ENCODE results near the gene SCUBE2.

SCUBE2 gene

DNA sequence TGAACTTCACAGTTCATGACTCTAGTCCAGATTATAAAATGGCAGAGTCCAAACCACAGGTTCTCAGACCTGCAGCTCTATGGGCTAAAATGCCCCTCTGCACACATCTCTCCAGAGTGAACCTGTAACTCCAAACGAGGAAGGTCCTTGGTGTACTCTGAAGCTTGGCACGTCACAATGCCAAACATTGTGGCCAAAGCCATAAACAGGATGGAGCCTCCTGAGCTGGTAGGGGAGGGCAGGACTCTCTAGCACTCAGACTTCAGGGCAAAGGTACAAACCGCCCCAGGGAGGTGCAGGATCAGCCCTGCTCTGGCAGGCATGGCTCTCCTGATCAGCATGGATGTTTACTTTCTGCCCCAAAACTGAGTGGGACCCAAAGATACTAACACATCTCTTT, 2.3 kb downstream of the SCUBE2 start:
- H3K4me3 ChIP-seq (ENCODE audit: control insufficient read depth, low read depth, low read length), result no peak overlapping the region
- TF ChIP-seq, protein P1, sequence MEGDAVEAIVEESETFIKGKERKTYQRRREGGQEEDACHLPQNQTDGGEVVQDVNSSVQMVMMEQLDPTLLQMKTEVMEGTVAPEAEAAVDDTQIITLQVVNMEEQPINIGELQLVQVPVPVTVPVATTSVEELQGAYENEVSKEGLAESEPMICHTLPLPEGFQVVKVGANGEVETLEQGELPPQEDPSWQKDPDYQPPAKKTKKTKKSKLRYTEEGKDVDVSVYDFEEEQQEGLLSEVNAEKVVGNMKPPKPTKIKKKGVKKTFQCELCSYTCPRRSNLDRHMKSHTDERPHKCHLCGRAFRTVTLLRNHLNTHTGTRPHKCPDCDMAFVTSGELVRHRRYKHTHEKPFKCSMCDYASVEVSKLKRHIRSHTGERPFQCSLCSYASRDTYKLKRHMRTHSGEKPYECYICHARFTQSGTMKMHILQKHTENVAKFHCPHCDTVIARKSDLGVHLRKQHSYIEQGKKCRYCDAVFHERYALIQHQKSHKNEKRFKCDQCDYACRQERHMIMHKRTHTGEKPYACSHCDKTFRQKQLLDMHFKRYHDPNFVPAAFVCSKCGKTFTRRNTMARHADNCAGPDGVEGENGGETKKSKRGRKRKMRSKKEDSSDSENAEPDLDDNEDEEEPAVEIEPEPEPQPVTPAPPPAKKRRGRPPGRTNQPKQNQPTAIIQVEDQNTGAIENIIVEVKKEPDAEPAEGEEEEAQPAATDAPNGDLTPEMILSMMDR (IDR thresholded peaks at IDR 0.05; ENCODE audit: control insufficient read depth, insufficient read depth, low read depth, low read length, missing control alignments), result no peak
- no peak for DNase-seq (ENCODE audit: low read depth)

GRCh38 chr11:9082575-9082974, 8.8 kb downstream of the SCUBE2 start:
- H3K4me3 ChIP-seq (ENCODE audit: control insufficient read depth, low read depth, low read length), result no peak overlapping the region
- no peak for DNase-seq (ENCODE audit: low read depth)
- TF ChIP-seq, protein P1 (IDR thresholded peaks at IDR 0.05; ENCODE audit: control insufficient read depth, insufficient read depth, low read depth, low read length, missing control alignments), result no peak

GRCh38 chr11:9081153-9081552, 10.2 kb downstream of the SCUBE2 start:
- DNase-seq (ENCODE audit: low read depth), result no peak
- TF ChIP-seq, protein P1 (IDR thresholded peaks at IDR 0.05; ENCODE audit: control insufficient read depth, insufficient read depth, low read depth, low read length, missing control alignments), result no peak
- H3K4me3 ChIP-seq (ENCODE audit: control insufficient read depth, low read depth, low read length), result no peak overlapping the region

GRCh38 chr11:9078113-9079086, 13.0 kb downstream of the SCUBE2 start:
- TF ChIP-seq, protein P1 (IDR thresholded peaks at IDR 0.05; ENCODE audit: control insufficient read depth, insufficient read depth, low read depth, low read length, missing control alignments), result no peak
- DNase-seq (ENCODE audit: low read depth), result no peak
- no peak overlapping the region for H3K4me3 ChIP-seq (ENCODE audit: control insufficient read depth, low read depth, low read length)

DNA sequence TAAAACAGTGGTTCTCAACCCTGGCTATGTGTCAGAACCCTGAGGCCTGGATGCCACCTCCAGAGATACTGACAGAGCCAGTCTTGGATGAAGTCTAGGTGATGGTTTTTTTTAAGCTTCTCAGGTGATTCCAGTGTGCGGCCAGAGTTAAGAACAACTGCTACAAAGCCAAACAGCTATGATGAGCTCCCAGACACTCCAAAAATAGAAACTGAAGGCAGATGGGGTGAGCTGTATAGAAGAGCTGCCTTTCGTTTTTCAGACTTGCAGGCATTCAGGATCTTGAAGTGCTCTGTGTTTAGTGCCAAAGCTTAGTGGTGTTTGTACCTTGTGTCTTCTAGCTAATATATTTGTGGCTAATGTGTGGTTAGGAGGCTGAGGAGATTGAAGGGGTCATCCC, 14.2 kb downstream of the SCUBE2 start:
- no peak overlapping the region for H3K4me3 ChIP-seq (ENCODE audit: control insufficient read depth, low read depth, low read length)
- TF ChIP-seq, protein P1 (IDR thresholded peaks at IDR 0.05; ENCODE audit: control insufficient read depth, insufficient read depth, low read depth, low read length, missing control alignments), result no peak
- no peak for DNase-seq (ENCODE audit: low read depth)

GRCh38 chr11:9076661-9077060, 14.7 kb downstream of the SCUBE2 start:
- no peak overlapping the region for H3K4me3 ChIP-seq (ENCODE audit: control insufficient read depth, low read depth, low read length)
- TF ChIP-seq, protein P1 (IDR thresholded peaks at IDR 0.05; ENCODE audit: control insufficient read depth, insufficient read depth, low read depth, low read length, missing control alignments), result no peak
- DNase-seq (ENCODE audit: low read depth), result no peak
